ENCODE data around the gene LAMA1. TPM values are rescaled to one million over a fixed set of nuclear protein-coding genes. Genes with fewer than 3 reads are reported as not detected.
A peak's percentile ranks its signal among the peaks of the same experiment; 100 is the strongest.

The LAMA1 gene
- total and polyA plus RNA-seq, 2 of the 4 experiments (the other 2 are of a cell fraction) = 10.9 to 15.5 TPM

DNA sequence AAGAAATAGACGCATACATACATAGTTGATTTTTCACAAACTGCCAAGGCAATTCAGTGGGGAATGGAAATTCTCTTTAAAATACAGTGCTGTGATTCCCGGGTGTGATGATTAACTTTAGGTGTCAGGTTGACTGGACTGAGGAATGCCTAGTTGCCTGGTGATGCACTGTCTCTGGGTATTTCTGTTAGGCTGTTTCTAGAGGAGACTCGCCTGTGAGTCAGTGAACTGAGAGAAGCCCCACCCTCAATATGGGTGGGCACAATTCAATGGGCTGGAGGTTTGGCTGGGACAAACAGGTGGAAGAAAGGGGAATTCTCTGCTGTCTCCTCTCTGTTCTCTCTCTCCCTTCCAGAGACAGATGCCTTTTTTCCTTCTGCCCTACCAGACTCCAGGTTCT lies 200.5 kb downstream of the LAMA1 start:
- whole genome bisulfite sequencing, 2 experiments (ENCODE audit: extremely low coverage in 2 of 2, insufficient read length in 1 of 2) = no CpG with 5 or more reads among the region's 3 CpGs
- ATAC-seq (ENCODE audit: low read depth) = no peak
- ChIA-PET CTCF (interaction anchor here (0.6 to 0.7 kb wide), 2 partner anchors 22 to 185 kb away, joined by 3 to 4 read pairs; no protein-coding TSS in a partner anchor), POLR2A (ENCODE audit: unreplicated experiment) (no interaction called here)
- Histone ChIP-seq H3K4me2 (ENCODE audit: low read depth, low read length) (no peak overlapping the region), H3K9me1 (ENCODE audit: insufficient read depth, low read length) (no peaks in the 10 kb centered on the region), H3K9me3 (ENCODE audit: control insufficient read depth, insufficient read depth, low read length) (no peaks in the 10 kb centered on the region), H2BK5ac (ENCODE audit: low read depth, low read length, poor library complexity, severe bottlenecking) (no peak overlapping the region), H3K4me1 (ENCODE audit: control insufficient read depth, insufficient read depth, low read length) (no peaks in the 10 kb centered on the region), H3K4ac (ENCODE audit: low read depth, low read length) (no peak overlapping the region), H2AK5ac (ENCODE audit: low read depth, low read length) (no peak overlapping the region), H2AK9ac (replicated peaks; ENCODE audit: low read depth, low read length, poor library complexity) (no peak overlapping the region), H2BK15ac (ENCODE audit: low read depth, low read length) (no peak overlapping the region), H4K20me1 (ENCODE audit: insufficient read depth, low read length) (no peaks in the 10 kb centered on the region), H3K79me1 (ENCODE audit: low read depth in 1 of 2, low read length in 2 of 2) (no peaks in the 10 kb centered on the region), H3K56ac (ENCODE audit: extremely low read depth, insufficient read depth, low read length) (no peak overlapping the region), H3K36me3 (ENCODE audit: control insufficient read depth, insufficient read depth, low read length) (peaks cover 8% of the 10 kb centered on the region), H2BK20ac (ENCODE audit: low read depth, low read length) (no peak overlapping the region), H4K5ac (ENCODE audit: low read depth, low read length) (no peak overlapping the region), H3K27me3 (ENCODE audit: control insufficient read depth, insufficient read depth, low read length) (no peaks in the 10 kb centered on the region), H2BK120ac (ENCODE audit: low read depth, low read length) (no peak overlapping the region), H3K9ac (ENCODE audit: low read depth, low read length) (no peak overlapping the region), H3K4me3 (ENCODE audit: insufficient read depth, low read depth, low read length) (no peak overlapping the region), H4K91ac (ENCODE audit: insufficient read depth, low read depth, low read length) (no peak overlapping the region), H4K8ac (ENCODE audit: low read depth in 2 of 2, low read length in 2 of 2) (no peak overlapping the region), H3K14ac (replicated peaks; ENCODE audit: low read depth, low read length) (no peak overlapping the region), H3K27ac (ENCODE audit: insufficient read depth, low read length) (no peak overlapping the region), H3K18ac (ENCODE audit: low read depth, low read length) (no peak overlapping the region), H2AFZ (replicated peaks; ENCODE audit: low read length, poor library complexity) (no peak overlapping the region), H3K23ac (ENCODE audit: low read depth, low read length) (no peak overlapping the region)
- intact Hi-C loops (cut with micrococcal nuclease) (no loop called here), in situ Hi-C loops (cut with MboI; ENCODE audit: low sequenced_read_pairs) (no loop called here), dilution Hi-C loops (cut with HindIII; ENCODE audit: low sequenced_read_pairs, unreplicated experiment) (no loop called here)
- no TSS peak for BruUV-seq (replicated peaks)
- TF ChIP-seq POLR2A (IDR thresholded peaks at IDR 0.05; ENCODE audit: low read depth, low read length) (no peak), FOS (IDR thresholded peaks at IDR 0.05; ENCODE audit: low read depth, low read length) (no peak), NFE2L2 (IDR thresholded peaks at IDR 0.05; ENCODE audit: low read depth, low read length) (no peak), MXI1 (IDR thresholded peaks at IDR 0.05; ENCODE audit: borderline replicate concordance, low read depth, low read length) (no peak), RAD21 (IDR thresholded peaks at IDR 0.05; ENCODE audit: low read length) (no peak), MAFK (IDR thresholded peaks at IDR 0.05; ENCODE audit: low read depth, low read length) (no peak), RCOR1 (IDR thresholded peaks at IDR 0.05; ENCODE audit: insufficient replicate concordance, low read length) (no peak), CEBPB (IDR thresholded peaks at IDR 0.05; ENCODE audit: low read depth, low read length) (no peak)
- TF ChIP-seq, protein P1, sequence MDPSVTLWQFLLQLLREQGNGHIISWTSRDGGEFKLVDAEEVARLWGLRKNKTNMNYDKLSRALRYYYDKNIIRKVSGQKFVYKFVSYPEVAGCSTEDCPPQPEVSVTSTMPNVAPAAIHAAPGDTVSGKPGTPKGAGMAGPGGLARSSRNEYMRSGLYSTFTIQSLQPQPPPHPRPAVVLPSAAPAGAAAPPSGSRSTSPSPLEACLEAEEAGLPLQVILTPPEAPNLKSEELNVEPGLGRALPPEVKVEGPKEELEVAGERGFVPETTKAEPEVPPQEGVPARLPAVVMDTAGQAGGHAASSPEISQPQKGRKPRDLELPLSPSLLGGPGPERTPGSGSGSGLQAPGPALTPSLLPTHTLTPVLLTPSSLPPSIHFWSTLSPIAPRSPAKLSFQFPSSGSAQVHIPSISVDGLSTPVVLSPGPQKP (IDR thresholded peaks at IDR 0.05; ENCODE audit: borderline replicate concordance, low read depth, low read length) = no peak
- TF ChIP-seq, protein P2, sequence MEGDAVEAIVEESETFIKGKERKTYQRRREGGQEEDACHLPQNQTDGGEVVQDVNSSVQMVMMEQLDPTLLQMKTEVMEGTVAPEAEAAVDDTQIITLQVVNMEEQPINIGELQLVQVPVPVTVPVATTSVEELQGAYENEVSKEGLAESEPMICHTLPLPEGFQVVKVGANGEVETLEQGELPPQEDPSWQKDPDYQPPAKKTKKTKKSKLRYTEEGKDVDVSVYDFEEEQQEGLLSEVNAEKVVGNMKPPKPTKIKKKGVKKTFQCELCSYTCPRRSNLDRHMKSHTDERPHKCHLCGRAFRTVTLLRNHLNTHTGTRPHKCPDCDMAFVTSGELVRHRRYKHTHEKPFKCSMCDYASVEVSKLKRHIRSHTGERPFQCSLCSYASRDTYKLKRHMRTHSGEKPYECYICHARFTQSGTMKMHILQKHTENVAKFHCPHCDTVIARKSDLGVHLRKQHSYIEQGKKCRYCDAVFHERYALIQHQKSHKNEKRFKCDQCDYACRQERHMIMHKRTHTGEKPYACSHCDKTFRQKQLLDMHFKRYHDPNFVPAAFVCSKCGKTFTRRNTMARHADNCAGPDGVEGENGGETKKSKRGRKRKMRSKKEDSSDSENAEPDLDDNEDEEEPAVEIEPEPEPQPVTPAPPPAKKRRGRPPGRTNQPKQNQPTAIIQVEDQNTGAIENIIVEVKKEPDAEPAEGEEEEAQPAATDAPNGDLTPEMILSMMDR (conservative IDR thresholded peaks at IDR 0.05; ENCODE audit: low read depth, low read length) = no peak
- TF ChIP-seq, protein P3, sequence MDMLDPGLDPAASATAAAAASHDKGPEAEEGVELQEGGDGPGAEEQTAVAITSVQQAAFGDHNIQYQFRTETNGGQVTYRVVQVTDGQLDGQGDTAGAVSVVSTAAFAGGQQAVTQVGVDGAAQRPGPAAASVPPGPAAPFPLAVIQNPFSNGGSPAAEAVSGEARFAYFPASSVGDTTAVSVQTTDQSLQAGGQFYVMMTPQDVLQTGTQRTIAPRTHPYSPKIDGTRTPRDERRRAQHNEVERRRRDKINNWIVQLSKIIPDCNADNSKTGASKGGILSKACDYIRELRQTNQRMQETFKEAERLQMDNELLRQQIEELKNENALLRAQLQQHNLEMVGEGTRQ (IDR thresholded peaks at IDR 0.05; ENCODE audit: low read depth, low read length) = no peak
- peak; percentile 4 for DNase-seq
